Head of caudate nucleus (tissue), 42 donors: ENCODE data around the gene APOBEC4.
"Not testable (repeated sequence)": the region's sequence is repeated elsewhere in the genome, so short reads cannot be mapped to it uniquely, and the experiment has no call there.

Source experiments
- DNase-seq, 42 donors: peaks; one replicate each; pipeline versions ENCODE4 v3.0.0 to v3.0.0-alpha.2; 2020 to 2021; ENCODE audit warnings: mixed read lengths in 7 of 42
- intact Hi-C: fragments of 100-400 bp; cut with DNase I; formaldehyde crosslinking; loops from one replicate; pipeline ENCODE4 v1.15.0; 2022

APOBEC4 gene, protein sequence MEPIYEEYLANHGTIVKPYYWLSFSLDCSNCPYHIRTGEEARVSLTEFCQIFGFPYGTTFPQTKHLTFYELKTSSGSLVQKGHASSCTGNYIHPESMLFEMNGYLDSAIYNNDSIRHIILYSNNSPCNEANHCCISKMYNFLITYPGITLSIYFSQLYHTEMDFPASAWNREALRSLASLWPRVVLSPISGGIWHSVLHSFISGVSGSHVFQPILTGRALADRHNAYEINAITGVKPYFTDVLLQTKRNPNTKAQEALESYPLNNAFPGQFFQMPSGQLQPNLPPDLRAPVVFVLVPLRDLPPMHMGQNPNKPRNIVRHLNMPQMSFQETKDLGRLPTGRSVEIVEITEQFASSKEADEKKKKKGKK

DNA sequence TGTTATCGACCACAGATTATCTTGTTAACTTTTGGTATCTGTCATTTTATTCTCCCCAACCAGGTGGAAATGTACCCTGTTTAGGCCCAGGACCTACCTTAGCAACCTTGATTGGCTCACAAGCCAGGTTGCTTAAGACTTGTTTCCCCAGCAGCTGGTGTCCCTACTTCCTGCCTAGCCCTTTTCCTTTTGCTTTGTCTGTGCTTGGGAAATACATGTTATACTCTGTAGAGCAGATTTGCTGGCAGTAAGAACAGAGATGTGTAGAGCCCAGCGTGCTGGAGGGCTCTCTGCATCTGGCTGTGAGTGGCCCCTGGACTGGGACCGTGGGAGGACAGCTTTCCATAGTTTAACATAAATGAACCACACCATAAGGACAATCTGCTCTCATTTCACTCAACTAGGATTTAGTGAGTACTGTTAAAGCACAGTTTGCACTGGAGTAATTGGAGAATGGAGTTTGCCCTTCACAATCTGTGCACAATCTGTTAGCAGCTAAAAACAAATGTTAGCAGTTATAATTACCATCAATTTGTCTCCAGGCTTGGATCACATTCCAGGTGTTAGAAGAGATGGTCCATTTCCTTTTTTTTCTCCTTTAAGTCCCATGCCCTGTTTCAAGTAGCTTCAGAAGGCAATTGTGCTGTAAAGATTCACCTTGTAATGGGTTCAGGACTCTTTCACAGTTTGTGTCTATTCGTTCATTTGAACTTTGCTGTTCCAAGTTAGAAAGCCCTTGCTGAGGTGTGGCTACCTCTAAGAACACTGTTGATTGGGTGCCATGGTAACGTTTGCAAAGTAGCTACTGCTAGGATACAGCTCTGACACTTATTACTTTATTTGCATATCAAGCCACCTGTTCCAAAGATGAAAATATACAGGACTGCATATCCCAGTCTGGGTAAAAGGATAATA lies at the start of gene APOBEC4:
APOBEC4 (minus strand) TSS at position 770 of the 915 bp plus-strand sequence. CDS start 4,535 bp downstream, outside the sequence.
- peak in 3 of 42 donors; percentile 13 to 44 (median 27) for DNase-seq
- intact Hi-C loops: loop anchor here (10.0 kb wide), 2 partner anchors 402 to 572 kb away; partner anchors contain the start of gene TSEN15

DNA sequence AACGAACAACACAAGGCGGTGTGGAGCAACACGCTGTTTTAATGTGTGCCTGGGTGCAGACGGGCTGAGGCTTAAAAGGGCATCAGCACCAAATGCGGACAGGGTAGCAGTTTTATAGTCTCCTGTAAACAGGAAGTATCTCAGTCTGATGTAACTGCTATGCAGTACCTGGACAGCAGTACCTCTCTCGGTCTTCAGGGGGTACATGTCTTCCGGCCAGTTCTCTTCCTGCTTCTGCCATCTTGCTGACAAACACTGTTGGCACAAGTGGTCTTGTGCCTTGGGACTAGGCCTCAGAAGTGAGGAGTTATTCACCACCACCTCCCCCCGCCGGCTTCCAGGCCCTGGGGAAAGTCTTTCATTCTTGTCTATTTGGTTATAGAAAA lies 49.7 kb upstream of the APOBEC4 start:
- intact Hi-C loops: no loop called here
- no peak for DNase-seq

DNA sequence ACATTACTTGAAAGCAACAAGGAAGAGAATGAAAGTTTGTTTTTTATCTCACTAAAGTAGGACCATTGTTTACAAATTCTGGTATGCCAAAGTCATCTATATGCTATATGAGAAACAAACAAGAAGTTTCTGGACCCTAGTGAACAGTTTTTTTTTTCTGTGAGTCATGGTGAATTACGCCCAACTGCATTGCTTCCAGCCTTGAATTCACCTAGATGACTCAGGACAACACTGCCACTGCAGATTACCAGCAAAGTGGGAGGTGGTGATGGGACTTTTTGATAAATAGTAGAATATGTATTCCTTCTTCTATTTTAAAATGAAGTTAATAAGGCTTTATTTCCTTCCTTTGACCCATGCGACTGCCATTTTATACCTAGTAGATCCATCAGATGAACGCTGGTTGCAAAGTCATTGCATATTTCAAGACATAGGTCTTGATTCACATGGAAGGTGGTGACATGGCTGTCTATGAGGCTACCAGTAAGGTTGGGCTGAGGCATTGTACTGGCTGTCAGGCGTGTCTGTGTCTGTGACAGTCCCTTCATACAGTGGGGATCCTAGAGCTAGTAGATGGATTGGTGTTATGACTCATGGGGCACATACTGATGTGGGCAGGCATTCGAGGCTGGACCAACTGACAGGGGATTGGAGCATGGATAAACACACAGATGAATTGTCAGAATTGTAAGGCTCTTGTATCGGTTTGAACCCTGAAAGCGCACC lies 49.1 kb upstream of the APOBEC4 start:
- no peak for DNase-seq
- intact Hi-C loops: no loop called here

DNA sequence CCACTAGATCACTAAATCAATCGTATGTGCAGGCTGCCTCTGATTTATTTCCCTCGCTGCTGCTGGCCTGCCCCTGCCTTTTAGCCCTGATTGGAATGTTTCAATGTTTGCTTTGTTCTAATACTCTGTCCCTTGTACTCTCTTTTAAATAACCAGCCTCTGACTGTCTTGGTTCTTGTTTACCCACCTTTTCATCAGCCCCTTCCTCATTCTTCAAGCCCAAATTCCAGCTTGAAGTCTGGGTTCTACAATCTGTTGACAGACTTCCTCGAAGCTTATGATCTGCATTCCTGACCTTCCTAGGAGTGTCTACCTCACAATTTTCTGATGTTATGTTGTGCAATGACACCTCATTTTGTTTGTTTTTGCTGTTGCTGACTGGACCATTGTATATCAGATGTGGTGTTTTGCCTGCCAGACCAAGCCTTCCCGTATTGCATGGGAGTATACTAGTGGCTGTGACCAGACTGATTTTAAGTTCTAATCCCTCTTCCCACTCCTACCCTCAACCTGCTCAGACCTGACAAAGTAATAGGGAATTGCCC lies 46.6 kb upstream of the APOBEC4 start:
- intact Hi-C loops: no loop called here
- no peak for DNase-seq

DNA sequence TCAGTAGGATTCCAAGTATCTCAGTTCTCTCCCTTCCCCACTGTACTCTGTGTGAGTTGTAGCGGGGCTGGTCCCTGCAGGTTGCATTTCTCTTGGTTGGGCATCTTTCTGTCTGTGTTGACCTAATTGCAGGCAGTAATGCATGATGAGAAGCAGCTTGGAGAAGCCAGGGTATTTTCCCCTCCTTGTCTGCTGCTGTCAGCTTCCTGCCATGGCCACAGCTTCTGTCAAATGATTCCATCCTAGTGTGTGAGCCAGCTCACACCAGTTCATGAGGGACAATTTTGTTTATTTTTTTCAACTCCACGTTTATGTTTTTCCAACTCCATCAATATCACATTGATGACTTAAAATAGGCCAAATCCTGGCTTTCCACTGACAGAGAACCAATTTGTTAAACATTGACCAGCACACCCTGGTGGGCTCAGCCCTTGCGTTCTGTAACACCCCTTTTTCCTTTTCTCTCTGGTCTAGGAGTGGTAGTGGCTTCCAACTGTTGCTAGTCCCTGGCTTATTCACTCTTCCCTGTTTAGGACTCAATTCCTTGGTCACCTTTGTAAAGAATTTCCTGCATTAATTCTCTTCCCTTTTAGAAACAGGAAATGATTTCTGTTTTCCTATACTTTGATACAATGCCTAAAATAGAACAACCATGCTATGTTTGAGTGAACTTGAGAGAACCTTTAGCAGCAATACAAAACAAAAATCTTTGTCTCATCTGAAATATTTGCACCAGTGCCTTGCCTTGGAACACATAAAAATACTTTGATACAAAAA lies 44.9 kb upstream of the APOBEC4 start:
- DNase-seq: no peak
- intact Hi-C loops: no loop called here

DNA sequence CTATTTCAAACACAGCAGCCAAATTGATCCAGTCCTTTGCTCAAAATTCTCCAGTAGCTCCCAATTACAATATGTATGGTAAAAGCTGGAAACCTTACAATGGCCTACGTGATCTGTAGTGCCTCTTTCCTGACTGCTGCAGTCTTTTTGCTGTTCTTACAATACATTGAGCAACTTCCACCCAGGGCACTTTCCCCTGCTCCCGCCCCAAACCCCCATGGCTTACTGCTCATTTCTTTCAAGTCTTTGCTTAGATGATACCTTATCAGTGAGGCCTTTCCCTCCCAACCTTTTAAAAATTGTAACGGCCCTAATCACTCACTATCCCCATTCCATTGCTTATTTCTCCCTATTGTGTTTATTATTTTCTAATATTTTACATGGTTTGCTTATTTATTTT lies 43.9 kb upstream of the APOBEC4 start:
- no peak for DNase-seq
- intact Hi-C loops: no loop called here

DNA sequence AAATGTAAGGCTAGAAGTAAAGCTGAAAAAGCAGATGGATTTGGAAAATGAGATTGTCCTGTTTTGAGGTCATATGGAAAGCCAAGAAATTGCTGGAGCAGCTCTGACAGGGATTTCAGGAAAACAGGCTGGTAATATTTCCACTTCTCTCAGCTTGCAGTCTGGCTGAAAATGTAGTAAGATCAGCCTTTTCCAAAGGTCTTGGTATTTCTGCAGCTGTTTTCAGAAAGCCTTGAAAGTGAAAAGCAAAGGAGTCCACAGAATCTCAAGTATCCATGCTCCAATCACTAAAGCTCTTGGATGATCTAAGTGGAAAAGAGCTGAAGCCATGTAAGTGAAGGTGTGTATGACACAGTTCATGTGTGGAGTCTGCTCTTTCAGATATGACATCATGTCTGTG lies 41.6 kb upstream of the APOBEC4 start:
- no peak for DNase-seq
- intact Hi-C loops: no loop called here

DNA sequence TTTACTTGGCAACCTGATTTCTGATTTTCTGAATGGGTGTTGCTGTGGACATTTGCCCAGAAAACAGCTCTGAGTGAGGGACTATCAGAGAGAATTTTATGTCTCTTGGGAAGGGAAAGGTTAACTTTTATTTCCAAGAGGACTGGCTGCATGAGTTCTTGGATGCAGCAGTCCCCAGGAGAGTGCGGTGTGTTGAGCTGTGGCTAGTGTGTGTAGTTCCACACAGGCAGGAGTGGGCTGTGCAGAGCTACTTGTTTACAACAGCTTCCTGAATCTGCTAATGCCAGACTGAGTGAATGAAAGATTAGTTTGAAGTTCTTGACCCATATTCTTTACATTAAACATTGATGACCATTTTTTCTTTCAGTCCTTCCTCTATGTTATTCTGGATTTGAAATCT lies 41.0 kb upstream of the APOBEC4 start:
- intact Hi-C loops: no loop called here
- peak in 1 of 42 donors; percentile 20 for DNase-seq

DNA sequence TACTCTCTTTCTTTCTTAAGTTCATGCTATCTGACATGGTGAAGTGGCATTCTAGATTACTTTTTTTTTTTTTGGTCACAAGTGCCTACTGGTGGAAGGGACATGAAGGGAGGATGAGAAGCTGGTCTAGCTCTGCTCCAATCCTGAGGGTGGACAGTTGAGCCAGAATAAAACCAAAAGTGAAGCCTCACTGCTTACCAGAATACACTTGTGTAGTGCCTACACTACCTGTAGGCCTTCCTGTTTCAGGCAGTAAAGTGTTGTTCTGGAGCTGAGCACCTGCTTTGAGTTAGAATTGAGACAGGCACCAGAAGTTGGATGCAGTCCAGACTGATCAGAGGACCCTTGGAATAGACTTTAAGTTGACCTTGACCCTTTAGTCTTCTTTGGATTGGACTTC lies 40.4 kb upstream of the APOBEC4 start:
- DNase-seq: no peak
- intact Hi-C loops: no loop called here

DNA sequence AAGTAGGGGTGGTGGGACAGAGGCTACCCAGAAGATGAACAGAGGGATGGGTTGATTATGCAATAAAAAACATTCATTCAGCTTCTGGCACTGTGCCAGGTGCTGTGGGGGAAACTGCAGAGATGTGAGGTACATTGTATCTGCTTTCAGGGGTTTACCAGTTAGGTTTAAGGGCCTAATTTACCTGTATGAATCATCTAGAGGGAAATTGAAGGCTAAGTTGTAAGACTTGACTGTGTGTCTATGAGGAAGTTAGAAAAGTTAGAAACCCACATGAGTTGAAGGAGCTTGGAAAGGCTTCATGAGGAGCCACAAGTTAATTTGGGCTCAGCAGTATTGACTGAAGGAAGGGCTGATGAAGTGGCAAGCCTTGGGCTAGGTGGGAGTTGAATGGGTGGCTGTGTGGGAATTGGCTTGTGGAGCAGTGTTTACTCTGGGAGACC lies 36.7 kb upstream of the APOBEC4 start:
- DNase-seq: no peak
- intact Hi-C loops: no loop called here

DNA sequence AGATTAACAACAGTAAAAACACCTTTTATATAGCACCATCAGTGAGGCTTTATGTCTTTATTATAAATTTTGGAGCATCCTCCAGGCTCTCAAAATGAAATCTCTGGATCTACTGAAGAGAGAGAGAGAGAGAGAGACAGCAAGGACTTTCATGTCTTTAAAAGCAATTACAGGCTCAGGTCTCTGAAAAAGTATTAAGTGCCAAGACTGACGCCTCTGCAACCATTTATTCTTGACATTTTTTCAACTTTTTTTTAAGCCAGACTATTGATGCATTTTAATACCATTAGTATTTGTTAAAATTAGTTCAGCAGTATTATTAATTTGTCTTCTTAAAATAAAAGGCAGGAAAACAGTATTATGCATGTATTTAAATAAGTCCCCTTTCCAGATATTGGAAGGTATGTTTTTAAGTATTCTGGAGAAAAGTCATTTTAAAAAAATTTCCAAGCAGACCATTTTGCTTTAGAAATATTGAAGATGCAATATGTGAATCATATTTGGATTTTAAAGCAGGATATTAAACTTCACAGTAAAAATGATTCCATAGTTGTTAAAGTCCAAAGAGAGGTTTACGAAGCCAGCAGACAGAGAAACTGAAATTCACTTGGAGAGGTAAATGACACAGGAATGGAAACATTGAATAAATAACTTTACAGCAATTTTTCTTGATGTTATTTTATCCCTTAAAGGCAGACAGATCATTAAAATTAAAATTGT lies 35.4 kb upstream of the APOBEC4 start:
- DNase-seq: no peak
- intact Hi-C loops: no loop called here

DNA sequence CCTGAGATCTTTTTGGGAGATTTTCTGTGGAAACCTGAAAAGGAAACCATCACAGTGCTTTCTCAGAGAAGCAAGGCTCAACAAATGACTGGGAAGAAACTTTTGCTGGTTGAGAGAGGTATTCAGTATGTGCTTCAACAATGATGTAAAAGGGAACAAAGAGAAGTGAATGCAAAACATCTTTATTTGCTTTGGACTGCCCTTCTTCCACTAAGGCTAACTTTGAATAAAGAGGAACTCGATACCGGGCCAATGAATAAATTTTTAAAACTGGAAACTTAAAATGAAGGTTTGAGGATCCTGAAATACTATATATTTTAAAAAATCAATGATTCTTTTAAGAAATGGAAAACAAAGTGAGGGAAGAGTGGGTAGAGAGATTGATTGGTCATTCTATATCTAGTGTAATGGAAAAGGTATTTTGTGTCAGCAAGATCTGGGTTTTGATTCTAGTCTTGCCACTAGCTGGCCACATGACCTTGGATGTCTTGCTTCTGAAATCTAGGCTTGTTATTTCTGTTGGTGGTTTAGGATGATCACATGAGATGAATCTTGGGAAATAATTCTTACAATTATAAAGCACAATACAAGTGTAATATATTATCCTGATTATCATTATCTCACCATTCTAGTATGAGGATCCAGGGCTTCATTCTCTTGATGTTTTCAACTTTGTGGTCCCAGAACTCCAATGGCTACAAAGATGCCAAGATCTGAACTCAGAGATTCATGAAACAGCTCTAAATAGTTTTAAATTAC lies 34.6 kb upstream of the APOBEC4 start:
- intact Hi-C loops: no loop called here
- DNase-seq: no peak

DNA sequence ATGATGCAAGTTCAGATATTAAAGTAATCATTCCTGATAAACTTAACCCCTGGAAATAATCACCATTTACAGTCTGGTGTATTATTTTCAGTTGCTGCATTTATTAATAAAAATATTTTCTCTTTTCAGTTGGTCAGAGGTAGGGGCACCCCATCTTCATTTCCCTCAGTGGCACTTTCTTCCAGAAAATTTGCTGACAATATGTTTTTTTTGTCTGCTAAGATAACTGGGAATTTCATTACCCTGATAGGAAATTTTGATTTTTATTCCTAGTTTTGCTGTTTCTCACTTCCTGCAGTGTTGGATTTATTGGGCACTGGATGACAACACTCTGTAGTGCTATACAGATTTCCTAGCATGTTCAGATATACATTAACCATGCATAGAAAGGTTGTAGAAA lies 33.1 kb upstream of the APOBEC4 start:
- intact Hi-C loops: no loop called here
- no peak for DNase-seq

DNA sequence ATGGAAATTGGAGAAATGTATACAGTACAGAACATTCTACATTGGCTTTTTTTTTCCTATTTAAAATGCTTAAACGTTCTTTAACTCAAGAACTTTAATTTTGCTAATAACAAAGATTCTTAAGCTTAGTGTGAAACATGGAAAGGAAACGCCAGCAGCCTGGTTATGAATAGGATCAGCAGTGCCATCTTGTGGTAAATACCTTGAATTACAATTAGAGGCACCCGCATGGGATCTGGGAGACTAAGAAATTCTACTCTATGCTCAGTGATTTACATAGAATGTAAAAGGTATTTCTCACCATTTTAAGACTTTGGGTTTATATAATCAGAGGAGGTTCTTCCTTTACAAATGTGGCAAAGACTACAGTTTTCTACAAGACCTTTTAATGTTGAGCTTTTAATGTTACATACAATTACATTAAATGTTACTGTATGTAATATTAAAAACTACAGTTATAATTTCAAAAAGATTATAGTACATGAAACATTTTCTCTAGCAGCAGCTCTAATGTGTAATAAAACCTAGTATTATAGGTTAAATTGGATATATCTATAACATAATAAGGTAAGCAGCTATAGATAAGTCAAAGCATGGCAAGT lies 32.1 kb upstream of the APOBEC4 start:
- intact Hi-C loops: no loop called here
- DNase-seq: peak in 9 of 42 donors; percentile 11 to 60 (median 28)

DNA sequence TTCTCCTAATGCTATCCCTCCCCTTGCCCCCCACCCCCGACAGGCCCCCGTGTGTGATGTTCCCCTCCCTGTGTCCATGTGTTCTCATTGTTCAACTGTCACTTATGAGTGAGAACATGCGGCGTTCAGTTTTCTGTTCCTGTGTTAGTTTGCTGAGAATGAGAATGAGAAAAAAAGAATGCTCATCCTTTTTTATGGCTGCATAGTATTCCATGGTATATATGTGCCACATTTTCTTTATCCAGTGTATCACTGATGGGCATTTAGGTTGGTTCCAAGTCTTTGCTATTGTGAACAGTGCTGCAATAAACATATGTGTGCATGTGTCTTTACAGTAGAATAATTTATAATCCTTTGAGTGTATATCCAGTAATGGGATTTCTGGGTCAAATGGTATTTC lies 26.2 kb upstream of the APOBEC4 start:
- DNase-seq, intact Hi-C loops: not testable (repeated sequence)

DNA sequence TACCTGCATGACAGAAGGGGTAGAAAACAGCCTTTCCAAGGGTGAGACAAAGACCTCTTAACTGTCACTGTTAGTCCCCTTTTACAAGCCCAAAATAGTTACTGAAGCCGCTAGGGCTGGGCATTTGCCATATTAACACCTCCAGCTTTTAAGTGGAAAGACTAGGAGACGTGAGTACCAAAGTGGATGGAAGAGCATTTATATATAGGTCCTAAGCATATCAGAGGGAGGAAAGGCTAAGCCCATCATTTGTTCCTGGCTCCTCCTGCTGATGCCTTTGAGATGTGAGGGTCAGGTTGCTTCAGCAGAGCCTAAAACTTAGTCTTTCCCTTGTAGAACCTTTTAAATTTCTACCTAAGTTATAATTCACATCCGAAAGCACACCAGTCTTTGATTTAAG lies 25.7 kb upstream of the APOBEC4 start:
- intact Hi-C loops: no loop called here
- DNase-seq: no peak
